GM19452 (cell line): ENCODE measurements around the gene TBC1D22A.

Experiments used
- ATAC-seq: cut with Tn5 transposase; IDR thresholded peaks from one replicate; pipeline ENCODE4 v1.9.1; 2021; ENCODE audit not compliant: unreplicated experiment

The TBC1D22A gene

DNA sequence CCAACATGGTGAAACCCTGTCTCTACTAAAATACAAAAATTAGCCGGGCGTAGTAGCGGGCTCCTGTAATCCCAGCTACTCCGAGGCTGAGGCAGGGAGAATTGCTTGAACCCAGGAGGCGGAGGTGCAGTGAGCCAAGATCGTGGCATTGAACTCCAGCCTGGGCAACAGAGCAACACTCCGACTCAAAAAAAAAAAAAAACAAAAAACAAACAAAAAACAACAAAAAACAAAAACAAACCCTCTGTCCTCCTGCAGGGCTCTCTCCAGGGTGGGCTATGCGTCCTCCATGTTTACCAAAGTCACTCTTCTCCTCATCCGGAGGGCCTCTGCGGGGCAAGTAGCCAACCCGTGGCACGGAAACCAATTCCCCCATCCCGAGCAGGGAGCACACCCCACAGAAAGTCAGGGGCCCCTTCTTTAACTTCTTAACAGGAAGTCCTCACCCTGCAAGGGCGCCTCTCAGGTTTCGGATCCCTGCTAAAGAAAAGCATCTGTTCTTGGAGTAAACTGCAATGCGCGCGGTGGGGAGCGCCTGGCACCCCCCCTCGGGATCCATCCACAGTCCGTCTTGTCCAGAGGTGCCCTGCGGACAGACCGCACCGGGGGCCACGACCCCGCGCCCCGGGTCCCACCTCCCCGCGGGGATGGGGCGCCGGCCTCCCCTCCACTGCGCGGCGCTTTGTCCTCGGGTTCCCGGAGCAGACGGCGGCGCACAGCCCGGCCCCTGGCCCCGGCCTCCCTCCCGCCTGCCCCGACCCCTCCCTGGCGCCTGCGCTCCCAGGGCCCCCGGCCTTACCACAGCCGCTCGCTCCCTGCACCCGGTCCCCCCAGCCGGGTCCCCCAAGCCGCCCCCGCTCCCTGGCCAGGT, 25.1 kb upstream of the TBC1D22A start:
- ATAC-seq: no peak

DNA sequence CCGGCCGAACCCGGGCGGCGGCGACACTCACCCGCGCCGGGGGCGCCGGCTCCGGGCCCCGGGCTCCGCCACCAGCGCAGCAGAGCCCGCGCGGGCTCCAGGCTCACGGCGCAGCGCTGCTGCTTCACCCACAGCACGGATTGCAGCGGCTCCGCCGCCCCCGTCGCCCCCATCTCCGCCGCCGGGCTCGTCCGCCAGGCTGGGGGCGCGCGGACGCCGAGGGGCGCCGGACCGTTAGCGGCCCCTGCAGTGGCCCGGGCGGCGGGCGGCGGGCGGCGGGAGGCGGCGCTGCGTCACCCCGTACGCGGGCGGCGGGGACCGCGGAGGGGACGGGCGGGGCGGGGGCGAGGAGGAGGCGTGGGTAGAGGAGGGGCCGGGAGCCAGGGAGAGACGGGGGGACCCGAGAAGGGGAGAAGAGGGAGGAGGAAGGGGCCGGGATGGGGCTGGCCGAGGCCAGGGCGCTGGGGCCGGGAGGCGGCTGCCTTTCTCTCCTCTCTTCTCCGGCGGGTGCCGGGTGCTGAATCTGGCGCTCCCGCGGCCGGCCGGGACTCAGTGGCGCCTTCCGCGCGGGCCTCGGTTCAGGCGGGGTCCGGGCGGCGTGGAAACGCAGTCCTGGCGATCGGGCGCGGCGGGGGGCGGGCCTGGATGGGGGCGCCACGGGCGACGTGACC, 24.3 kb upstream of the TBC1D22A start, which contains the start of gene CERK:
Gene CERK, minus strand, starts transcription at position 277 of the 671 bp plus-strand sequence. Its CDS starts 104 bp downstream, at position 173.
- no peak for ATAC-seq

DNA sequence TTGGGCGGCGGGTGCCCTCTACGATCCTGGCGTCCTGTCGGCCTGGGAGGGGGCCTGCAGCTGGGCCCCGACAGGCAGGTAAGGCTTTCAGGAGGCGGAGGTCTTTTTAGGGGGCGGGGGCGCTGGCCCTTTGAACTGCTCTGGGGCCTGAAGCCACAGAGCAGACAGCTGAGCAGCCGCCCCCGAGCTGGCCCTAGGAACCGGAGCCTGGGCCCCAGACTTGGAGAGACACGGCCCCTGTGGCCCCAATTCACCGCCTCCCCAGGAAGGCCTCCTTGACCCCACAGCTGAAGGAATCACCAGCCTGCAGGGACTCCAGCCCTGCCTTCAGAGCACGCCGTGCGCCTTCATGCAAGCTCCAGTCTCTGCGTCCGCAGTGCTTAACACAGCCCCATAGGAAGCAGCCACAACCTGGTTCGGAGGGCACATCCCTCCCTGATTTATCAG, 23.8 kb upstream of the TBC1D22A start:
- no peak for ATAC-seq

DNA sequence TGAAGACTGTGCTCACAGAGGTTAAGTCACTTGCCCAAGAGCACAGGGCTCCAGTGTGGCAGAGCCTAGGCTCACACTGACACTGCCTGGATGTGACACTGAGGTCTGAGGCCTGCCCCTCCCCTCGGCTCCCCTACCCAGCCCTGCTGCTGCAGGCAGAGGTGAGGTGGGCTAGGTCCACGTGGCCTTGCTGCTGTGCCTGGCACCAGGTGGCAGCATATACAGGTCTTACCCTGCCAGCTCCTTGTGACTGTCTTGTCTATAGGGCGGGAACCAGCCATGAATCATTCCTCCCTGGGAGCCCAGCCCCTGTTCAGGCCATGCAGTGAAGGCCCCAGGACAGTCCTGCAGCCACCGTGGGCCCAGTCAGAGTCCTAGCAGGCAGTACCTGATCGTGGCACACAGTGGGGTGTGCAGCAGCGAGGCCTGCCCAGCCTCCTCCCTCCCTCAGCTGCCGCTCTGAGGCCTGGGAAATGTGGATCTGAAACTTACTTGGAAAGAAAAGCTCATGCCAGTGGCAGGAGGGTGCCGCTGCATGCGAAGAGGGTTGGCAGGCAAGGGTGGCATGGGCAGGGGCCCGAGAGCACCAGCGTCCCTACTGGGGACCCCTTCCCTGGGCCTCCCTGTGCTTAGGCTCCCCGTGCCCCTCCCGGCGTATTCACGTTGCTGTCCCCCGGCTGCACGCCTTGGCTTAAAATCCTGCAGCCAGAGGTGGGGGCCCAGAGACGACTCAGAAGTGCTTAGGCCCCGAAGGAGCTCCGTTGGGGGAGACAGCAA, 23.2 kb upstream of the TBC1D22A start:
- ATAC-seq: no peak

DNA sequence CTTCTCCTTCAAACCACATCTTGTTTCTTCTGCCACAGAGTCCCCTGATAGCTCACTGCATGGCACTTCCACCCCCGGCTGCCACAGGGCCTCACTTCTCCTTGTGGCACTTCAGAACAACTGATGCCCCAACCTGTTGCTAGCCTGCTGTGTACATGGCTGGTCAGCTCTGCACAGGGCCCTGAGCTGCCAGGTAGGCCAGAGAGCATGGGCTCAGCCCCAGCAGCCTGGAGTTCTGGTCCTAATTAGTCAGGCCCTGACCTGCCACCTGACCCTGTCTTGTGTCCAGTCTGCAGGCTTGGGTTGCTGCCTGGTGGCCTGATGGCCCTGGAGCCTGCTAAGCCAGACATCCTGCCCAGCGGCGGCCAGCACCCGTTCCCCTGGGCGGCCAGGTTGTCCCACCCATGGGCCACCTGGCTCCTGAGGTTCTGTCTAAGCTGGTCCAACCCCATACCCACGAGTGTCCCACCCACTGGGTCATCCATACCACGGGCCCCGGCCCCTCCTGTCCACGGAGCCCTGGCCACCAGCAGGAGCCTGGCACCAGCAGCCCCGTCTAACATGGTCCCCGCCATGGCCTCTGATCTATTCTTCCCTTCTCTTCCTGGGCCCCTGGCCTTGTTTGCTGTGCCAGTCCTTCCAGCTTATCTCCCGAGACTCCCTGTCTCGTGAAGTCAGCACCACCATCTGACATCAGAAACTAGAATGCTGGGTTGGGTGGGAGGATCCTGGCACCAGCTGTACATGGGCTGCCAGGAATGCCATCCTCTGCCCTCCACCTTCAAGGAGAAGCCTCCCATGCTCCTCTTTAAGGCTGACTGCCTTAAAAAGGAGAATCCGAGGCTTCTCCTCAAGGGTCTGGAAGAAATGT, 21.3 kb upstream of the TBC1D22A start:
- ATAC-seq: no peak

DNA sequence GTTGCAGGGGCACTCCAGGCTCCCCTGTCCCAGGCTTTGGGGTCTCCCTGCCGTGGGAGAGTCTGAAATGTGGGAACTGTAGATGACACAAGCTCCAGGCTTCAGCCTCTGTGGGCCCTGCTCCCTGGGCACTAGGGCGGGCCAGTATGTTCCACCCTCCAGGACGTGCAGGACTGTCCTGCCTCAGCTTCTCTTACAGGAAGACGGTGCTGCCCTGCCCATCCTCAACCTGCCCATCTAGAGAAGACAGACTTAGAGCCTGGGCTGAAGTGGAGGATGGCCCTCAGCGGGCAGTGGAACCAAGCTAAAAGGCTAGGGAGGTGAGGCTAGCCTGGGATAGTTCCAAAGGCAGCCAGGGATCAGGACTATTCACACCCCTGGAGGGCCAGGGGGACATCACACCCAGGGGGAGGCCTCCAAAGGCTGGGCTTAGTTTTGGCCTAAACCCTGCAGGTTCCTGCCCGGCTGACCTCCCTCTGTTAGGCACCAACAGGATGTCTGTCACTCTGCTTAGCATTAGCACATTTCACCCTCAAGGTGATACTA, 20.4 kb upstream of the TBC1D22A start:
- ATAC-seq: no peak

DNA sequence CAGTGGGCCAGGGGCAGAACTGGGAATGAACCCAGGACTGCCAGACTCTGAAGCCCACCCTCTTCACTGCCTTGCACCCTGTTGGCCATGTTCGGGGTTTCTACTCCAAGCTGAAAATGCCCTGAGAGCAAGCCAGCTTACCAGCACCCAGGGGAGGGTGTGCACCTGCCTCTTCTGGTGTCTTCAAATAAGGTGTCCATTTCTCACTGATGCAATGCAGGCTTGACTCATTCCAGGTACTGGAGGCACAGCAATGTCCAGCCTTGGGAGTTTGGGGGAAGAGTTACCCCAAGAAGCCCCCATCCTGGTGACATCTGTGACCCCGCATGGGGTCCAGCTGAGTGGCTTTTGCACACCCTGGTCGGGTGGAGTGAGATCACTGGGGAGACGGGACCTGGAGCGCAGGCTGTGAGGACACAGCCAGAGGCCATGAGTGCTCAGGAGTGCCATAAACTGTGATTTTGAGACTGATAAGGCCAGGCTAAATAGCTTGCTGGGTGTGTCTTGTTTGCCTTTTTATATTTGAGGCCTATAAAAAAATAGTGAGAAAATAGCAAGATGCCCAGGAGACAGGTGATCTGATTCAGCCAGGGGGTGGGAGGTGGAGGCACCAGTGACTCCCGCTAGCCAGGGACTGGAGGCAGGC, 19.8 kb upstream of the TBC1D22A start:
- ATAC-seq: no peak

DNA sequence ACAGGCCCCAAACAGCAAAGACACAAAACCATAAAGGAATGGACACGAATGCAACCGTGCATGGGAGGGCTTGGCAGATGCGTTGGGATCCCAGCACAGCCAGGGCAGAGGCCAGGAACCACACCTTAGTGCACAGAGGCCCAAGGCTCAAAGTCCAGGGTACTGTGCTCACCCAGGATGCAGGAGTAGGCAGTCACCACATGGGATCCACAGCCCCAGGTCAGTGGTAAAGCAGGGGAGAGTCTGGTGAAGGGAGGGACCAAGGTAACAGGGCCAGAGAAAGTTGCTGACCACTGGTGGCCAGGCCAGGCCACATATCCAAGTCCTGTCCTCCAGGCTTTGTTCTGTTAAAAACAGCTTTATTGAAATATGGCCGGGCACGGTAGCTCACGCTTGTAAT, 17.9 kb upstream of the TBC1D22A start:
- no peak for ATAC-seq

DNA sequence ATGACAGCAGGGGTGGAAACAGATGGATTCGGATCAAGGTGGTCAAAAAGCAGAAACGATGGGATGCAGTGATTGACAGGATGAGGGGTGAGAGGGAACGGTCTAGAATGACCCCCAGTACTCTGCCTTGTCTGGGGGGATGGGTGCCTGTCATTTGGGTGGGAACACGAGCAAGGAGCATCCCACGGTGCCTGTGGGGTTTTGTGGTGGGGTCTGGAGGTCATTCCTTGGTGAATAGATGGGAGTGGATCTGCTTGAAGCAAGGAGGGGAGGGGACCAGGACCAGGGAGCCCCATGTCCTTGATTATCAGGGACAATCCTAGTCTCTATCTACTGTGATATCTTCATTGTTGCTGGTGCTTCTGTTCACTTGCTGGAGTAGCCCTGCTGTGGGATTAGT, 16.3 kb upstream of the TBC1D22A start:
- ATAC-seq: no peak

DNA sequence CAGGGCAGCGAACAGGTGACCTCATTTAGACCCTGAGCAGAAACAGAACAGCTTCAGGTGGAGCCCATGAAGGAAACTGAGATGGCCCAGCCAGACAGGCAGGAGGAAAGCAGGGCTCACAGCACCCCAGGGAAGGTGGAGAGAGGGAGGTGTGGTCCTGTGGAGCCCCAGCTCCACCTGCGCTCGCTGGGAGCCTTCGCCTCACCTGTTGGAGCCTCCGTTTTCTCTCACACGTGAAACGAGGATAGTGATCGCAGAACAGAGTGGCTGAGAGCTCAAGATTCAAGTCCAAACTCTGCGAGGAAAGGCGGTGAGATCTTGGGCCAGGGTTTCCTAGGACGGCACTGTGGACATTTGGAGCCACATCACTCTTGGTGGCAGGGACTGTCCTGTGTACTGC, 15.8 kb upstream of the TBC1D22A start:
- ATAC-seq: no peak

DNA sequence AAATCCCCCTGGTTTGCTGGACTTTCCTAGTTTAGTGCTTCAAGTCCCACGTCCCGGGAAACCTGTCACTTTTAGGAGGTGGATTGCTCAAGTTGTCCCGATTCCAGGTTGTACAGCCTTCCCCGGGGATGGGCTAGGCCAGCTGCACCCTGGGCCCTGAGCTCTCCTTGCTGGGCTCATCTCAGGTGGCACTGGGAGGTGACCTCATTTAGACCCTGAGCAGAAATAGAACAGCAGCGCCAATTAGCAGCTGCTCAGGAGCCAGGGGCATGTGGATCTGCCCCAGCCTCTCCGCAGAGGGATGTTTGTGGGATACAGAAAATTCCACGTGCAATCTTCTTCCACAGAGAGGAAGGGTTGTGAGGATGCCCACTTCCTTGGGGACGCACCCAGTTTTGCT, 14.8 kb upstream of the TBC1D22A start:
- ATAC-seq: no peak

DNA sequence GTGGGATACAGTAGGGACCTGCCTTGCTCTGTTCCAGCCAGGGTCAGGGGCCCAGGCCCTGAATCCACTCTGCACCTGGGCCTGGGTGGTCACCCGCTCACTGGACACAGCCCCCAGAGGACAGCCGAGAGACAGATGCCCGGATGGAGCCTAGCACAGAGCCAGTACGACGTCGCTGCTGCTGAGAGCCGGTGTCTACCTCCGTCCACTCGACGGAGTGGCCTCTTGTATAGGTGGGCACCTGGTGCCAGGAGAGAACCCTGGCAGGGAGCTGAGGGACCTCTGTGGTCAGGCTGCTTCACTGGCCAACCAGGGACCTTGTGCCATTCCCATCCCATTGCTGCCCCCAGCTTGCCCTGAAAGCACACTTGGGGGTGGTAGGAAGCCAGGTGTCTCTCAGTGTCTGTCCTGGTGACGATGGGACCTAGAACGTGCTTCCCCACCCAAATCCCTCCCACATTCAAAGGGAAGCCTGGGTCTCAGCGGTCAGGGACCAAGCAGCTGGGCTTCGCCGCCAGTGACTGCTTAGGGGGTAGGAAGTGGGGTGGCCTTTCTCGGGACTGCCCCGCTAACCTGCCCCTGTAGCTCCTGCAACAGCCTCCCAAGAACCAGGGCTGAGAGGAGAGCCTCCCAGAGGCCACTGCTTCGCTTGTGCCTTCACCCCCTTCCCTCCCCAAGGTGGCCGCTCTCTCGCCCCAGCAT, 14.1 kb upstream of the TBC1D22A start:
- ATAC-seq: no peak

DNA sequence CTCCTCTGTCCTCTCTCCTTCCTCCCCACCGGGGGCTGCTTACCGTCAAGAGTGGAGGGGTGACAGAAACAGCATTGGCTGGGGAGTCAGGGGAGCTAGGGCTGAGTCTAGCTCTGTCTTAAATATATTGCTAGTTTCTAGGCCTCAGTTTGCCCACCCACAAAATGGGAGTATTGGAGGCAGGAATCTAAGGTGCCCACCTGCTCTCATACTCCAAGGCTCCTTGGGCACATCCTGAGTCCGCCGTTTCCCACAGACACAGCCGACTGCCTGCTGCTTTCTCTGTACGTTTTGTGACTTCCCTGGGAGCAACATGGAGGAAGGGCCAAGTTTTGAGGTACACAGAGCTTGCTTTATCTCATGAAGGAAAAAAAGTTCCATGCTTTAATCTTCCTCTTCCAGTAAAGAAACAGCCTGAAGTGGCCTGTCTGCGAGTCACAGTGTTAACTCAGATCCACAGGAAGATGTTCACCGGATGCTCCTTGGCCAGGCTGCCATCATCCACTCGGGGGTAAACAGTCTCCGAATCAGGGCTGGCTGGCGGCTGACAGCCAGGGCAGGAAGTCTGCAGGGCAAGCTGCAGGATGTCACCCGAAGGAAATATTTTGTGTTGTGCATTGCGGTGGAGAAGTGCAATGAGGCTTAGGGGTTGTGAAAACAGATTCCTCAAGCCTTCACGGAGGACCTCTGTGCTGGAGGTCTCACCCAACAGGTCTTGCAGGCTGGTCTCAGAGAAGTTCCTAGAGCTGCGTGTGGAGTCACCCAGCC, 13.4 kb upstream of the TBC1D22A start:
- no peak for ATAC-seq

DNA sequence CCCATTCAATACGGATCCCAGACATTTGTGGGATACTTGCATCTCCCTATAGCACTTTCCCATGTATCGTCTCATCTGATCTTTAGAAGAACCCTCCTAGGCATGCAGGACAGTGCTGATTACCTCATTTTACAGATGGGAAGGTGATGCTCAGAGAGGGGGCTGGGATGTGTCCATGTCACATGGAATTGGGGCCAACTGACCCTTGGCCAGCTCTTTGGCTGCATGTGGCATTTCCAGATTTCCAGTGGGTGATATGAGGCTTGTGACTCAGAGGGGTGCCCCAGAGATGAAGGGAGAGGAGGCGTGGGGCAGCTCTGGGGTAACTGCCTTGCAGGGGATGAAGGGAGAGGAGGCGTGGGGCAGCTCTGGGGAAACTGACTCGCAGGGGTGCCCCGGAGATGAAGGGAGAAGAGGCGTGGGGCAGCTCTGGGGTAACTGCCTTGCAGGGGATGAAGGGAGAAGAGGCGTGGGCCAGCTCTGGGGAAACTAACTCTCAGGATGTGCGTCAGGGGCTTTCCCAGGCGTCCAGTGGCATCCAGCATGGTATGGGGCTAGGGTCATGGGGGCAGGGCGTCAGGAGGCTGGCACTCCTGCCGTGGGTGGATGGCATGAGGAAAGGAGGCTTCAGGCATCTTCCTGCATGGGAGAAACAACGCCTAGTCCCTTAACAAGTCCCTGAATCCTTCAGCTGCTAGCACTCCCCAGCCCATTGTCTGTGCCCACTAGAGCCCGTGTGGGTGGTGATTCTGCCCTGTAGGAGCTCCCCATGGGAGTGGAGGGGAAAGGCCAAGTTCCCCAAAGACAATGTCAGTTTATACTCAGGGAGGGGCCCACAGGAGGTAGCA, 12.5 kb upstream of the TBC1D22A start:
- ATAC-seq: no peak

DNA sequence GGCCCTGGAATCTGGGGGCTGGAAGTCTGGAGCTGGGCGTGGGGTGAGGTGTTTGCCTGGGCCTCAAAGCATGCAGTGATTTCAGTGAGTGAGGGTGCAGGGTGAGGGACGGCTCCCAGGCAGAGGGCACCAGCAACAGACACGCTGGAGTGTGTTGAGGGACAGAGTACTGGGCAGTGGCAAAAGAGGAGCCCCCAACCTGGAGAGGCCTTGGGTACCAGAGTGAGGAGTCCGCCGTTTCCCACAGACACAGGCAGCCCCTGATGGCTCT, 12.0 kb upstream of the TBC1D22A start:
- ATAC-seq: no peak

DNA sequence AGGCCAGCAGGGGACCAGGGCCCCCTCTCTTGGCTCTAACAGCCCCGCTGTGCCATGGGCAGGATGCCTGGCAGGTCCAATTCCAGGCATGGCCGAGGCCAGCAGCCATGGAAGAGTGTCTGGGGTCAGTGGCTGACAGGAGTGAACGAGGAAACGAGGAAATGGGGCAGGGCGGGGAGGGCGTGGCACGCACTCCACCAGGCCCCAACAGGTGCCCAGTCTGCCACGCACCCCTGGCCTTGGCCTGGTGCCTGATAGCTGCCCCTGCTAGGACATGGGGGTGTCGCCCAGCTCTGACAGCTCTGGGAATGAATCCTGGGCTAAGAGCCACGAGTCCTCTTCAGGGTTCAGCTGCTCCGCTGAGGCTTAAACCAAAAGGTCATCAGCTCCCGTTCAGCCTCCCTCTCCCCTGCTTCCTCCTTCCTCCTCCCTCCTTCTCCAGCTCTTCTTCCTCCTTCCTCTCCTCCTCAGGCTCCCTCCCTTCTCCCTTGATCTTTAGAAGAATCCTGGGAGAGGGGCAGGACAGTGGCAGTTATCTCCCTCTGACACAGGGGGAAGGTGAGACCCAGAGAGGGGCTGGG, 11.5 kb upstream of the TBC1D22A start:
- no peak for ATAC-seq

DNA sequence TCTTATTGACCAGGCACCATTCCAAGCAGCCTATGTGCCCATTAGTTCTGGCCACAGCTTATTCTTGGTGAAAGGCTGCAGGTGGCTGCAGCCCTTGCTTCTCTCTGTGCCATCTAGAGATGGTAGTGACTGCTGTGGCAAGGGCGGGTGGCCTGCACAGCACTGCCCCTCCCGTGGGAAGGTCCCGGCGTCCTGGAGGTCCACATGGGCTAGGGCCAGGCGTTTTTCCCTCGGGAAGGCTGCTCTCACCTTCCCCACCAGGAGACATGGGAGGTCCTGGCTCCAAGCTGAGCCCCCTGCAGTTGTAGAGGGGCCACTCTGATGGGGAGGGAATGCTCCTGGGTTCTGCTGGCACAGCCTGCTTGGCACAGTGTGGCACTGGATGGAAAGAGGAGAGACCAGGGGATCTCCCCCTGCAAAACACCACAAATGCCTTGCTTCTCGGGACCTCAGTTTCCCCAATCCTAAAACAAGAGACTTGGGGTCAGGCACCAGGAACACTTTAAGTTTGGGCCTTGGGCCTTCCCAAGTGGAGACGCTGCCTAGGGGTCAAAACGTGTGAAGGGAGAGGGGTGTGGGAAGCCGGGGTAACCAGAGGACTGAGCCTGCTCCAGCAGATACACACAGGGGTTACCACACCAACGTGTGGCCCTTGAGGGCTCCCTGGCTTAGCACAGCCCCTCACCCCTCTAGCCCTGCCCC, 10.0 kb upstream of the TBC1D22A start:
- no peak for ATAC-seq
